Activated T-helper 1 cell treated with Interleukin-2 at 50 U/mL for 16 hours (primary cell): ENCODE results near the gene GDAP1L1.
A peak's percentile ranks its signal among the peaks of the same experiment; 100 is the strongest.
"Not testable (repeated sequence)": the region's sequence is repeated elsewhere in the genome, so short reads cannot be mapped to it uniquely, and the experiment has no call there.

ENCODE experiments used
- DNase-seq: peaks from one replicate; pipeline ENCODE4 v3.0.0-alpha.2; 2020; ENCODE audit warnings: low read depth

Gene GDAP1L1

GRCh38 chr20:44302026-44302669 lies 55.0 kb downstream of the GDAP1L1 start:
- no peak for DNase-seq

- no peak for DNase-seq
Observed at GRCh38 chr20:44302736-44303135, 55.6 kb downstream of the GDAP1L1 start.

- no peak for DNase-seq
Observed at GRCh38 chr20:44304383-44304782, 57.3 kb downstream of the GDAP1L1 start.

GRCh38 chr20:44306927-44307326 lies 59.8 kb downstream of the GDAP1L1 start:
- DNase-seq, result no peak

- DNase-seq, result no peak
Observed at GRCh38 chr20:44309763-44310663, 62.9 kb downstream of the GDAP1L1 start.

GRCh38 chr20:44310664-44311639 lies 63.8 kb downstream of the GDAP1L1 start, which contains the start of gene FITM2:
TSS of gene FITM2 (minus strand) at chr20:44311202. CDS start at chr20:44311148, 54 bp downstream.
- peak; percentile 97 for DNase-seq

GRCh38 chr20:44314870-44315269 lies 67.8 kb downstream of the GDAP1L1 start:
- DNase-seq, result no peak

GRCh38 chr20:44319839-44320422 lies 72.8 kb downstream of the GDAP1L1 start:
- no peak for DNase-seq

GRCh38 chr20:44324343-44324742 lies 77.2 kb downstream of the GDAP1L1 start:
- DNase-seq, result no peak

- DNase-seq, result no peak
Observed at GRCh38 chr20:44326391-44327159, 79.5 kb downstream of the GDAP1L1 start.

GRCh38 chr20:44327748-44328147 lies 80.6 kb downstream of the GDAP1L1 start:
- not testable (repeated sequence) for DNase-seq

GRCh38 chr20:44328428-44328827 lies 81.3 kb downstream of the GDAP1L1 start:
- DNase-seq, result no peak
